SK-N-SH treated with all-trans-retinoic acid at 6 μM for 48 hours (cell line): Measurements from ENCODE around the gene AKT2.

Source experiments
- ATAC-seq: fragments of 200-7000 bp; cut with Tn5 transposase; 3 replicates; pipeline ENCODE4 v1.9.1; 2020; ENCODE audit warnings: mild to moderate bottlenecking, moderate library complexity
- CSDC2 ChIP-seq: fragments of 250-450 bp; sonication (Bioruptor Pico); IDR thresholded peaks from 2 replicates; pipeline ENCODE4 v1.5.0; 2020; ENCODE audit warnings: mild to moderate bottlenecking, moderate library complexity
- PPARA ChIP-seq: fragments of 250-450 bp; sonication (Bioruptor Pico); IDR thresholded peaks from 2 replicates; pipeline ENCODE4 v1.5.0; 2020; ENCODE audit warnings: mild to moderate bottlenecking, borderline replicate concordance
- RARB ChIP-seq: fragments of 250-450 bp; sonication (Bioruptor Pico); IDR thresholded peaks from 2 replicates; pipeline ENCODE4 v1.8.0; 2021; ENCODE audit warnings: mild to moderate bottlenecking, moderate library complexity
- SNAI2 ChIP-seq: fragments of 250-450 bp; sonication (Bioruptor Pico); IDR thresholded peaks from 2 replicates; pipeline ENCODE4 v1.5.0; 2020; ENCODE audit warnings: mild to moderate bottlenecking, moderate library complexity
- TCF4 ChIP-seq: fragments of 250-450 bp; sonication (Bioruptor Pico); IDR thresholded peaks from 2 replicates; pipeline ENCODE4 v1.8.0; 2021; ENCODE audit warnings: mild to moderate bottlenecking, moderate library complexity, borderline replicate concordance
- TOX ChIP-seq: fragments of 250-450 bp; sonication (Bioruptor Pico); IDR thresholded peaks from 2 replicates; pipeline ENCODE4 v1.8.0; 2021; ENCODE audit warnings: mild to moderate bottlenecking, moderate library complexity, borderline replicate concordance
- ZC3H10 ChIP-seq: fragments of 250-450 bp; sonication (Bioruptor Pico); IDR thresholded peaks from 2 replicates; pipeline ENCODE4 v1.5.1; 2021; ENCODE audit warnings: mild to moderate bottlenecking, moderate library complexity
- ZFP3 ChIP-seq: fragments of 250-450 bp; sonication (Bioruptor Pico); IDR thresholded peaks from 2 replicates; pipeline ENCODE4 v1.5.0; 2020; ENCODE audit warnings: mild to moderate bottlenecking, moderate library complexity
- ZNF565 ChIP-seq: fragments of 450-650 bp; formaldehyde crosslinking; conservative IDR thresholded peaks from 2 replicates; pipeline ENCODE4 v1.5.0; 2020; ENCODE audit warnings: low read depth, mild to moderate bottlenecking, moderate library complexity
- ZNF70 ChIP-seq: fragments of 450-650 bp; formaldehyde crosslinking; IDR thresholded peaks from 2 replicates; pipeline ENCODE4 v1.5.0; 2020; ENCODE audit warnings: mild to moderate bottlenecking, moderate library complexity
- TF ChIP-seq, protein P1 (sequence below): fragments of 250-450 bp; sonication (Bioruptor Pico); IDR thresholded peaks from 2 replicates; pipeline ENCODE4 v1.8.0; 2021; ENCODE audit warnings: low read depth, mild to moderate bottlenecking, moderate library complexity, borderline replicate concordance
- TF ChIP-seq, protein P2 (sequence below): fragments of 250-450 bp; sonication (Bioruptor Pico); IDR thresholded peaks from 2 replicates; pipeline ENCODE4 v1.5.0; 2020; ENCODE audit warnings: mild to moderate bottlenecking, moderate library complexity
- TF ChIP-seq, protein P3 (sequence below): fragments of 250-450 bp; sonication (Bioruptor Pico); IDR thresholded peaks from 2 replicates; pipeline ENCODE4 v1.5.1; 2020; ENCODE audit warnings: low read depth, mild to moderate bottlenecking, moderate library complexity
- TF ChIP-seq, protein P4 (sequence below): fragments of 250-450 bp; sonication (Bioruptor Pico); IDR thresholded peaks from 2 replicates; pipeline ENCODE4 v1.5.1; 2021; ENCODE audit warnings: mild to moderate bottlenecking, moderate library complexity
- TF ChIP-seq, protein P5 (sequence below): fragments of 250-450 bp; sonication (Bioruptor Pico); IDR thresholded peaks from 2 replicates; pipeline ENCODE4 v1.8.0; 2020; ENCODE audit warnings: mild to moderate bottlenecking, moderate library complexity, borderline replicate concordance

The AKT2 gene

DNA sequence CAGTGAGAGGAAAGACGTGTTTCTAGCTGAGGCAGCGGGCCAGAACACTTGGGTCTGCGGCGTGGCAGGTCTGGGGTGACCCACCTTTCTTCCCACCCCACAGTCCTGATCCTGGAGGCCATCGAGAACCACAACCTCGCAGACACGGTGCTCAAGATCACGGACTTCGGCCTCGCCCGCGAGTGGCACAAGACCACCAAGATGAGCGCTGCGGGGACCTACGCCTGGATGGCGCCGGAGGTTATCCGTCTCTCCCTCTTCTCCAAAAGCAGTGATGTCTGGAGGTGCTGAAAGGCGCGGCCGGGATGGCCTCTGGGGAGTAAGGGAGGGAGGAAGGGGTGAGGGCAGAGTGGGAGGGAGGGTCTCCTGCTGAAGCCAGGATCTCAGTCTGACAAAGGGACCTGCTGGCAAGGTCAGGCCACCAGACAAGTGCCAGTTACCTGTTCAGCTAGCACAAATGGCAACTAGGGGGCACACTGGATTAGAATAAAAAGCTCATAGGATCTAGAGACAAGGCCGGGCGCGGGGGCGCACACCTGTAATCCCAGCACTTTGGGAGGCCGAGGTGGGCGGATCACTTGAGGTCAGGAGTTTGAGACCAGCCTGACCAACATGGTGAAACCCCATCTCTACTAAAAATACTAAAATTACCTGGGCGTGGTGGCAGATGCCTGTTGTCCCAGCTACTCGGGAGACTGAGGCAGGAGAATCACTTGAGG, 86.7 kb downstream of the AKT2 start:
- TF ChIP-seq, protein P1, sequence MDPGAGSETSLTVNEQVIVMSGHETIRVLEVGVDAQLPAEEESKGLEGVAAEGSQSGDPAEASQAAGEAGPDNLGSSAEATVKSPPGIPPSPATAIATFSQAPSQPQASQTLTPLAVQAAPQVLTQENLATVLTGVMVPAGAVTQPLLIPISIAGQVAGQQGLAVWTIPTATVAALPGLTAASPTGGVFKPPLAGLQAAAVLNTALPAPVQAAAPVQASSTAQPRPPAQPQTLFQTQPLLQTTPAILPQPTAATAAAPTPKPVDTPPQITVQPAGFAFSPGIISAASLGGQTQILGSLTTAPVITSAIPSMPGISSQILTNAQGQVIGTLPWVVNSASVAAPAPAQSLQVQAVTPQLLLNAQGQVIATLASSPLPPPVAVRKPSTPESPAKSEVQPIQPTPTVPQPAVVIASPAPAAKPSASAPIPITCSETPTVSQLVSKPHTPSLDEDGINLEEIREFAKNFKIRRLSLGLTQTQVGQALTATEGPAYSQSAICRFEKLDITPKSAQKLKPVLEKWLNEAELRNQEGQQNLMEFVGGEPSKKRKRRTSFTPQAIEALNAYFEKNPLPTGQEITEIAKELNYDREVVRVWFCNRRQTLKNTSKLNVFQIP (CRISPR knock-in tag): no peak
- TF ChIP-seq ZFP3 (CRISPR knock-in tag) (no peak), TCF4 (CRISPR knock-in tag) (no peak)
- ATAC-seq: no peak

DNA sequence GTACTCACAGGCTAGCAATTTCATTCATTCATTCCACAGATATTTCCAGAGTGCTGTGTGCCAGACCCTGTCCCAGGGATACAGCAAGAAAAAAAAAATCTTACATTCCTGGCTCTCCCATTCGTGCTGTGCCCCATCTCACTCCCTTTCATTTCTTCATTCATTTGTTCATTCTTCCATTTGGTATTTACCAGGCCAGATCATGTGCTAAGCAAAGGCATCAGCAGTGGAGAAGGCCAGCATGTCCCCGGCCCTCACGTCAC, 91.6 kb downstream of the AKT2 start:
- ATAC-seq: no peak
- TF ChIP-seq CSDC2: no peak
- no peak for TF ChIP-seq TCF4 (CRISPR knock-in tag)
- no peak for TF ChIP-seq RARB (CRISPR knock-in tag)
- TF ChIP-seq, protein P2, sequence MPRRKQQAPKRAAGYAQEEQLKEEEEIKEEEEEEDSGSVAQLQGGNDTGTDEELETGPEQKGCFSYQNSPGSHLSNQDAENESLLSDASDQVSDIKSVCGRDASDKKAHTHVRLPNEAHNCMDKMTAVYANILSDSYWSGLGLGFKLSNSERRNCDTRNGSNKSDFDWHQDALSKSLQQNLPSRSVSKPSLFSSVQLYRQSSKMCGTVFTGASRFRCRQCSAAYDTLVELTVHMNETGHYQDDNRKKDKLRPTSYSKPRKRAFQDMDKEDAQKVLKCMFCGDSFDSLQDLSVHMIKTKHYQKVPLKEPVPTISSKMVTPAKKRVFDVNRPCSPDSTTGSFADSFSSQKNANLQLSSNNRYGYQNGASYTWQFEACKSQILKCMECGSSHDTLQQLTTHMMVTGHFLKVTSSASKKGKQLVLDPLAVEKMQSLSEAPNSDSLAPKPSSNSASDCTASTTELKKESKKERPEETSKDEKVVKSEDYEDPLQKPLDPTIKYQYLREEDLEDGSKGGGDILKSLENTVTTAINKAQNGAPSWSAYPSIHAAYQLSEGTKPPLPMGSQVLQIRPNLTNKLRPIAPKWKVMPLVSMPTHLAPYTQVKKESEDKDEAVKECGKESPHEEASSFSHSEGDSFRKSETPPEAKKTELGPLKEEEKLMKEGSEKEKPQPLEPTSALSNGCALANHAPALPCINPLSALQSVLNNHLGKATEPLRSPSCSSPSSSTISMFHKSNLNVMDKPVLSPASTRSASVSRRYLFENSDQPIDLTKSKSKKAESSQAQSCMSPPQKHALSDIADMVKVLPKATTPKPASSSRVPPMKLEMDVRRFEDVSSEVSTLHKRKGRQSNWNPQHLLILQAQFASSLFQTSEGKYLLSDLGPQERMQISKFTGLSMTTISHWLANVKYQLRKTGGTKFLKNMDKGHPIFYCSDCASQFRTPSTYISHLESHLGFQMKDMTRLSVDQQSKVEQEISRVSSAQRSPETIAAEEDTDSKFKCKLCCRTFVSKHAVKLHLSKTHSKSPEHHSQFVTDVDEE (CRISPR knock-in tag): no peak
- TF ChIP-seq, all 23 proteins: peak for 0

DNA sequence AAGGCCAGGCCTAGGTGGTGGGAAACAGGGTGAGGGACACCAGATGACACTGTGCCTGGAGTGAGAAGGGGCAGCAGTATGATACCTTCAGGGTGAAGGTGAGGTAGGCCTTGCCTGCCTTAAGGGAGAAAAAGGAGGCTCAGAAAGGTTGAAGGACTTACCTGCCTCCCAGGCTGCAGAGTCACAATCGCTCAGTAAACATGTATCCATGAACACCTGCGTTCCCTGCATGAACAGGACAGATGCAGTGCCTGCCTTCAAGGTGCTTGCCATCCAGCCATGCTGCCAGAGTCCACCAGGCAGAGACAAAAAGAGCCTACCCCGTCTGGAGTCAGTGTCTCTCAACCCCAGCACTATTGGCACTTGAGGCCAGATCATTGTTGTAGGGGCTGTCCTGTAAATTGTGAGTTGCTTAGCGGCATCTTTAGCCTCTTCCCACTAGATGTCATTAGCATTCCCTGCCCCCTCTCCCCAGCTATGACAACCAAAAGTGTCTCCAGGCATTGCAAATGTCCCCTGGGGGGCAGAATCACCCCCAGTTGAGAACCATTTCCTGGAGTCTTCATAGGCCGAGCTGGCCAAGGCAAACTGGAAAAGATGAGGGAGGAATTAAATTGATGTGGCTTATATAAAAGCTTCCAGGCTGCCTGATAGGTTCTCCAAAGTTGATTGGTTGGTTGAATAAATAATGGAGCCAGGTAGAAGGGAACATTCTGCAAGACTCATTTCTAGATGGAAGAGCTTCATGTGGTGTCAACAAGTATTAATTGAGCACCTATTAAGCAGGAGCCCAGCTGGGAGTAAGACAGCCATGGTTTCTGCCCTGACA, 92.2 kb downstream of the AKT2 start:
- ATAC-seq: no peak
- TF ChIP-seq TOX (CRISPR knock-in tag) (no peak), SNAI2 (CRISPR knock-in tag) (no peak), TCF4 (CRISPR knock-in tag) (no peak), ZFP3 (CRISPR knock-in tag) (no peak), ZNF565 (CRISPR knock-in tag) (no peak)
- TF ChIP-seq, protein P3, sequence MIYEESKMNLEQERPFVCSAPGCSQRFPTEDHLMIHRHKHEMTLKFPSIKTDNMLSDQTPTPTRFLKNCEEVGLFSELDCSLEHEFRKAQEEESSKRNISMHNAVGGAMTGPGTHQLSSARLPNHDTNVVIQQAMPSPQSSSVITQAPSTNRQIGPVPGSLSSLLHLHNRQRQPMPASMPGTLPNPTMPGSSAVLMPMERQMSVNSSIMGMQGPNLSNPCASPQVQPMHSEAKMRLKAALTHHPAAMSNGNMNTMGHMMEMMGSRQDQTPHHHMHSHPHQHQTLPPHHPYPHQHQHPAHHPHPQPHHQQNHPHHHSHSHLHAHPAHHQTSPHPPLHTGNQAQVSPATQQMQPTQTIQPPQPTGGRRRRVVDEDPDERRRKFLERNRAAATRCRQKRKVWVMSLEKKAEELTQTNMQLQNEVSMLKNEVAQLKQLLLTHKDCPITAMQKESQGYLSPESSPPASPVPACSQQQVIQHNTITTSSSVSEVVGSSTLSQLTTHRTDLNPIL (CRISPR knock-in tag): no peak

DNA sequence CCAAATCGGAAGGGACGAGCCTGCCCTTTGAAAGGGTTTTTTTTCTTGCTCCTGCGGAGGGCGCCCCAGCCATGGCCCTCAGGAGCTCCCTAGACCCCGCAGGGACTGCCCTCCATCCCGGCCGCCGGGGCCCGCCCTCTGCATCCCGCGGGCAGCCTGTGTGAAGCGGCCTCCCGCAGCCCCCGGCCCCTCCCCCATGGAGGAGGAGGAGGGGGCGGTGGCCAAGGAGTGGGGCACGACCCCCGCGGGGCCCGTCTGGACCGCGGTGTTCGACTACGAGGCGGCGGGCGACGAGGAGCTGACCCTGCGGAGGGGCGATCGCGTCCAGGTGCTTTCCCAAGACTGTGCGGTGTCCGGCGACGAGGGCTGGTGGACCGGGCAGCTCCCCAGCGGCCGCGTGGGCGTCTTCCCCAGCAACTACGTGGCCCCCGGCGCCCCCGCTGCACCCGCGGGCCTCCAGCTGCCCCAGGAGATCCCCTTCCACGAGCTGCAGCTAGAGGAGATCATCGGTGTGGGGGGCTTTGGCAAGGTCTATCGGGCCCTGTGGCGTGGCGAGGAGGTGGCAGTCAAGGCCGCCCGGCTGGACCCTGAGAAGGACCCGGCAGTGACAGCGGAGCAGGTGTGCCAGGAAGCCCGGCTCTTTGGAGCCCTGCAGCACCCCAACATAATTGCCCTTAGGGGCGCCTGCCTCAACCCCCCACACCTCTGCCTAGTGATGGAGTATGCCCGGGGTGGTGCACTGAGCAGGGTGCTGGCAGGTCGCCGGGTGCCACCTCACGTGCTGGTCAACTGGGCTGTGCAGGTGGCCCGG, 93.1 kb downstream of the AKT2 start:
- ATAC-seq: peak; percentile 55
- no peak for TF ChIP-seq TCF4 (CRISPR knock-in tag)
- no peak for TF ChIP-seq RARB (CRISPR knock-in tag)
- TF ChIP-seq ZNF70 (CRISPR knock-in tag): no peak
- TF ChIP-seq ZNF565 (CRISPR knock-in tag): no peak
- no peak for TF ChIP-seq ZC3H10 (CRISPR knock-in tag)
- TF ChIP-seq, protein P4, sequence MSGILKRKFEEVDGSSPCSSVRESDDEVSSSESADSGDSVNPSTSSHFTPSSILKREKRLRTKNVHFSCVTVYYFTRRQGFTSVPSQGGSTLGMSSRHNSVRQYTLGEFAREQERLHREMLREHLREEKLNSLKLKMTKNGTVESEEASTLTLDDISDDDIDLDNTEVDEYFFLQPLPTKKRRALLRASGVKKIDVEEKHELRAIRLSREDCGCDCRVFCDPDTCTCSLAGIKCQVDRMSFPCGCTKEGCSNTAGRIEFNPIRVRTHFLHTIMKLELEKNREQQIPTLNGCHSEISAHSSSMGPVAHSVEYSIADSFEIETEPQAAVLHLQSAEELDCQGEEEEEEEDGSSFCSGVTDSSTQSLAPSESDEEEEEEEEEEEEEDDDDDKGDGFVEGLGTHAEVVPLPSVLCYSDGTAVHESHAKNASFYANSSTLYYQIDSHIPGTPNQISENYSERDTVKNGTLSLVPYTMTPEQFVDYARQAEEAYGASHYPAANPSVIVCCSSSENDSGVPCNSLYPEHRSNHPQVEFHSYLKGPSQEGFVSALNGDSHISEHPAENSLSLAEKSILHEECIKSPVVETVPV (CRISPR knock-in tag): no peak
- TF ChIP-seq PPARA (CRISPR knock-in tag): no peak
- TF ChIP-seq ZFP3 (CRISPR knock-in tag): no peak
- TF ChIP-seq, protein P5, sequence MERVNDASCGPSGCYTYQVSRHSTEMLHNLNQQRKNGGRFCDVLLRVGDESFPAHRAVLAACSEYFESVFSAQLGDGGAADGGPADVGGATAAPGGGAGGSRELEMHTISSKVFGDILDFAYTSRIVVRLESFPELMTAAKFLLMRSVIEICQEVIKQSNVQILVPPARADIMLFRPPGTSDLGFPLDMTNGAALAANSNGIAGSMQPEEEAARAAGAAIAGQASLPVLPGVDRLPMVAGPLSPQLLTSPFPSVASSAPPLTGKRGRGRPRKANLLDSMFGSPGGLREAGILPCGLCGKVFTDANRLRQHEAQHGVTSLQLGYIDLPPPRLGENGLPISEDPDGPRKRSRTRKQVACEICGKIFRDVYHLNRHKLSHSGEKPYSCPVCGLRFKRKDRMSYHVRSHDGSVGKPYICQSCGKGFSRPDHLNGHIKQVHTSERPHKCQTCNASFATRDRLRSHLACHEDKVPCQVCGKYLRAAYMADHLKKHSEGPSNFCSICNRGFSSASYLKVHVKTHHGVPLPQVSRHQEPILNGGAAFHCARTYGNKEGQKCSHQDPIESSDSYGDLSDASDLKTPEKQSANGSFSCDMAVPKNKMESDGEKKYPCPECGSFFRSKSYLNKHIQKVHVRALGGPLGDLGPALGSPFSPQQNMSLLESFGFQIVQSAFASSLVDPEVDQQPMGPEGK (CRISPR knock-in tag): no peak
